Measurements from ENCODE around the gene STX8.

DNA sequence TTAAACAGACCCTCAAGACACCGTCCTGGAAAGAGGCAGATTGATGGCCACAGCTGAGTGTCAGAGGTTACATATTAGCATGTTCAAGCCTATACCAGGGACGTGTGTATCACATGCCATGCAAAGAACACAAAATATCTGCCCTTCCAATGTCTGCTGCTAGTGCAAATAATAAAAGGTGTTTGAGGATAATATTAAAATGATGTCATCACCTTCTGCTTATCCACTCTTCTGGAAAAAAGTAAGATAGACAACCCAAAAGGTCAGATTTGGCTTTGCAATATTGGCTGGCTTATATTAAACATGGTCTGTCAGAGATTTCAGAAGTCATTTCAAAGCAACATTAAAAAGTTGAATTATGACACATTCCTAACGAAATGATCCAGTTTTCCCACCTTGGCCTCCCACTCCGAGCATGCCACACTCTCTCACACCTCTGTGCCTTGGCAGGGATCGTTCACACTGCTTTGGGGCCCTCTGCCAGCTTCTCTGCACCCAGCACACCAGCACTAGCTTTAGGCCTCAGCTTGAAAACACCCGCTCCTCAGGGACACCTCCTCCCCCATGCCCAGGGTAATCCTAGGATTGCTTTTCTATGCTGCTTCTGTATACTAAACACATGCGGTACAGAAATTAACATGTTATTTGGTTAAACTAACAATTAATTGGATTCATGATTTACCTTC is 306.1 kb downstream of the STX8 start:
- TF ChIP-seq, protein P1, sequence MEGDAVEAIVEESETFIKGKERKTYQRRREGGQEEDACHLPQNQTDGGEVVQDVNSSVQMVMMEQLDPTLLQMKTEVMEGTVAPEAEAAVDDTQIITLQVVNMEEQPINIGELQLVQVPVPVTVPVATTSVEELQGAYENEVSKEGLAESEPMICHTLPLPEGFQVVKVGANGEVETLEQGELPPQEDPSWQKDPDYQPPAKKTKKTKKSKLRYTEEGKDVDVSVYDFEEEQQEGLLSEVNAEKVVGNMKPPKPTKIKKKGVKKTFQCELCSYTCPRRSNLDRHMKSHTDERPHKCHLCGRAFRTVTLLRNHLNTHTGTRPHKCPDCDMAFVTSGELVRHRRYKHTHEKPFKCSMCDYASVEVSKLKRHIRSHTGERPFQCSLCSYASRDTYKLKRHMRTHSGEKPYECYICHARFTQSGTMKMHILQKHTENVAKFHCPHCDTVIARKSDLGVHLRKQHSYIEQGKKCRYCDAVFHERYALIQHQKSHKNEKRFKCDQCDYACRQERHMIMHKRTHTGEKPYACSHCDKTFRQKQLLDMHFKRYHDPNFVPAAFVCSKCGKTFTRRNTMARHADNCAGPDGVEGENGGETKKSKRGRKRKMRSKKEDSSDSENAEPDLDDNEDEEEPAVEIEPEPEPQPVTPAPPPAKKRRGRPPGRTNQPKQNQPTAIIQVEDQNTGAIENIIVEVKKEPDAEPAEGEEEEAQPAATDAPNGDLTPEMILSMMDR (IDR thresholded peaks at IDR 0.05) = no peak
- no peak for TF ChIP-seq POLR2AphosphoS5 (IDR thresholded peaks at IDR 0.05; ENCODE audit: insufficient read depth in 1 of 2, low read depth in 1 of 2)

Measured in vagina (tissue), 2 donors.